HG02642 (cell line): ENCODE results near the gene GTPBP1.

Experiments
- ATAC-seq: cut with Tn5 transposase; IDR thresholded peaks from one replicate; pipeline ENCODE4 v1.9.1; 2021; ENCODE audit warnings: mild to moderate bottlenecking; ENCODE audit not compliant: unreplicated experiment, poor library complexity

GTPBP1 gene

GRCh38 chr22:38755911-38756532 lies 50.3 kb downstream of the GTPBP1 start, which contains the start of gene SUN2:
Gene SUN2 (minus strand): TSS chr22:38755998. CDS start chr22:38752628, 3,370 bp downstream.
- ATAC-seq = peak; percentile 73

GRCh38 chr22:38756711-38757463 lies 51.1 kb downstream of the GTPBP1 start:
- no peak for ATAC-seq

- ATAC-seq = no peak
Measured at GRCh38 chr22:38757464-38757757, 51.7 kb downstream of the GTPBP1 start.

GRCh38 chr22:38758276-38758945 lies 52.7 kb downstream of the GTPBP1 start:
- no peak for ATAC-seq

- ATAC-seq = no peak
Measured at GRCh38 chr22:38759005-38759404, 53.3 kb downstream of the GTPBP1 start.

- no peak for ATAC-seq
Measured at GRCh38 chr22:38760477-38761201, 54.9 kb downstream of the GTPBP1 start.

GRCh38 chr22:38761202-38762162 lies 55.7 kb downstream of the GTPBP1 start:
- ATAC-seq = no peak

GRCh38 chr22:38762551-38762983 lies 56.8 kb downstream of the GTPBP1 start:
- no peak for ATAC-seq

- no peak for ATAC-seq
Measured at GRCh38 chr22:38766076-38766777, 60.5 kb downstream of the GTPBP1 start.

GRCh38 chr22:38767313-38767712 lies 61.6 kb downstream of the GTPBP1 start:
- no peak for ATAC-seq

GRCh38 chr22:38768036-38768435 lies 62.3 kb downstream of the GTPBP1 start:
- ATAC-seq = no peak

- ATAC-seq = no peak
Measured at GRCh38 chr22:38770257-38770949, 64.7 kb downstream of the GTPBP1 start.

GRCh38 chr22:38772623-38772873 lies 66.8 kb downstream of the GTPBP1 start:
- ATAC-seq = no peak

GRCh38 chr22:38773363-38773946 lies 67.7 kb downstream of the GTPBP1 start:
- no peak for ATAC-seq

- ATAC-seq = no peak
Measured at GRCh38 chr22:38774496-38775166, 68.9 kb downstream of the GTPBP1 start.

GRCh38 chr22:38775656-38776055 lies 69.9 kb downstream of the GTPBP1 start:
- no peak for ATAC-seq

- ATAC-seq = no peak
Measured at GRCh38 chr22:38776086-38776485, 70.3 kb downstream of the GTPBP1 start.

GRCh38 chr22:38777087-38777671 lies 71.4 kb downstream of the GTPBP1 start:
- ATAC-seq = no peak
